Measurements from ENCODE around the gene SZT2.

The SZT2 gene

DNA sequence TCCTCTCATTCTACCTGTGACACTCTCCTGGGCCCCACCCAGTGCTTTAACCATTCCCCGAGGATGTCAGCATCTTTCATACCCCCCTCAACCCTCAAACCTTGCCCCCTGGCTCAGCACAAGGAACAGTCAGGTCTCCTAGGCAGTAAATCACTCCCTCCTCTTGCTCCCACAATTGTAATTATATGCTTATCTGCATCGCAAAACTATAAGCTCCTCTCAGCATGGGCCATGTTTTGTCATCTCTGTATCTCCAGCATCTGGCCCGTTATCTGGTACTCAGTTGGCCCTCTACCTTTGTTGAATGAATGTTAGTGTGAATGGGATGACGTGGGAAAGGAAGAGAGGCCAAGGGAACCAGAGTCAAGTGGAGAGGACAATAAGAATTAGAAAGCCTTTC lies 19.1 kb upstream of the SZT2 start:
- H3K4me3 ChIP-seq (ENCODE audit: low read length), result no peak overlapping the region
- no peak overlapping the region for H3K9ac ChIP-seq (ENCODE audit: low read length)
- peaks cover 10% of the 10 kb centered on the region for H3K4me1 ChIP-seq (ENCODE audit: low read length)
- peaks cover 31% of the 10 kb centered on the region for H3K79me2 ChIP-seq (ENCODE audit: low read length)
- peaks cover under 1% of the 10 kb centered on the region for H3K36me3 ChIP-seq (replicated peaks; ENCODE audit: low read depth, low read length)
- H3K27ac ChIP-seq (ENCODE audit: low read length), result no peak overlapping the region
- TF ChIP-seq, protein P1, sequence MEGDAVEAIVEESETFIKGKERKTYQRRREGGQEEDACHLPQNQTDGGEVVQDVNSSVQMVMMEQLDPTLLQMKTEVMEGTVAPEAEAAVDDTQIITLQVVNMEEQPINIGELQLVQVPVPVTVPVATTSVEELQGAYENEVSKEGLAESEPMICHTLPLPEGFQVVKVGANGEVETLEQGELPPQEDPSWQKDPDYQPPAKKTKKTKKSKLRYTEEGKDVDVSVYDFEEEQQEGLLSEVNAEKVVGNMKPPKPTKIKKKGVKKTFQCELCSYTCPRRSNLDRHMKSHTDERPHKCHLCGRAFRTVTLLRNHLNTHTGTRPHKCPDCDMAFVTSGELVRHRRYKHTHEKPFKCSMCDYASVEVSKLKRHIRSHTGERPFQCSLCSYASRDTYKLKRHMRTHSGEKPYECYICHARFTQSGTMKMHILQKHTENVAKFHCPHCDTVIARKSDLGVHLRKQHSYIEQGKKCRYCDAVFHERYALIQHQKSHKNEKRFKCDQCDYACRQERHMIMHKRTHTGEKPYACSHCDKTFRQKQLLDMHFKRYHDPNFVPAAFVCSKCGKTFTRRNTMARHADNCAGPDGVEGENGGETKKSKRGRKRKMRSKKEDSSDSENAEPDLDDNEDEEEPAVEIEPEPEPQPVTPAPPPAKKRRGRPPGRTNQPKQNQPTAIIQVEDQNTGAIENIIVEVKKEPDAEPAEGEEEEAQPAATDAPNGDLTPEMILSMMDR (IDR thresholded peaks at IDR 0.05; ENCODE audit: low read depth, low read length), result no peak
- no peak for TF ChIP-seq EZH2phosphoT487 (IDR thresholded peaks at IDR 0.05; ENCODE audit: low read depth)
- no peaks in the 10 kb centered on the region for H4K20me1 ChIP-seq (ENCODE audit: insufficient read depth, low read length)
- no peak overlapping the region for H3K4me2 ChIP-seq (ENCODE audit: low read length)
- H3K27me3 ChIP-seq (ENCODE audit: low read depth, low read length), result no peaks in the 10 kb centered on the region
- no peaks in the 10 kb centered on the region for H3K9me3 ChIP-seq (ENCODE audit: insufficient read depth, low read length)
- no peak overlapping the region for H2AFZ ChIP-seq (ENCODE audit: low read depth, low read length)

DNA sequence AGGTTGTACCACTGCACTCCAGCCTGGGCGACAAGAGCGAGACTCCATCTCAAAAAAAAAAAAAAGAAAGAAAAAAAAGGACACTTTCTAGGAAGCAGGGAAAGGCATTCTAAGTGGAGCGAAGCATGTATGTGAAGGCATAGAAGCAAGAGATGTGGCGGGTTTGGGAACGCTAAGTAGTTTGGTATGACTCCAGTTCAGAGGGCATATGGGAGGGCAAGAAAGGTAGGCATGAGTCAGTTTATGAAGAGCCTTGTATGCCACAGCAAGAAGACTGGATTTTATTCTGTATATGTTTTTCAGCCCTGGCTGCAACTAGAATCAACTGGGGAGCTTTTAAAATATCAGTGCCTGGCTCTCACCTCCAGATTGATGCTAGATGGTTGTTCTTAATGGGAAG lies 17.5 kb upstream of the SZT2 start:
- TF ChIP-seq, protein P1 (IDR thresholded peaks at IDR 0.05; ENCODE audit: low read depth, low read length), result no peak
- TF ChIP-seq EZH2phosphoT487 (IDR thresholded peaks at IDR 0.05; ENCODE audit: low read depth), result no peak
- no peaks in the 10 kb centered on the region for H4K20me1 ChIP-seq (ENCODE audit: insufficient read depth, low read length)
- no peak overlapping the region for H2AFZ ChIP-seq (ENCODE audit: low read depth, low read length)
- H3K9me3 ChIP-seq (ENCODE audit: insufficient read depth, low read length), result no peaks in the 10 kb centered on the region
- no peaks in the 10 kb centered on the region for H3K36me3 ChIP-seq (replicated peaks; ENCODE audit: low read depth, low read length)
- H3K79me2 ChIP-seq (ENCODE audit: low read length), result peaks cover 15% of the 10 kb centered on the region
- H3K9ac ChIP-seq (ENCODE audit: low read length), result no peak overlapping the region
- no peak overlapping the region for H3K4me2 ChIP-seq (ENCODE audit: low read length)
- no peak overlapping the region for H3K4me3 ChIP-seq (ENCODE audit: low read length)
- H3K4me1 ChIP-seq (ENCODE audit: low read length), result peaks cover 5% of the 10 kb centered on the region
- H3K27me3 ChIP-seq (ENCODE audit: low read depth, low read length), result no peaks in the 10 kb centered on the region
- H3K27ac ChIP-seq (ENCODE audit: low read length), result no peak overlapping the region

DNA sequence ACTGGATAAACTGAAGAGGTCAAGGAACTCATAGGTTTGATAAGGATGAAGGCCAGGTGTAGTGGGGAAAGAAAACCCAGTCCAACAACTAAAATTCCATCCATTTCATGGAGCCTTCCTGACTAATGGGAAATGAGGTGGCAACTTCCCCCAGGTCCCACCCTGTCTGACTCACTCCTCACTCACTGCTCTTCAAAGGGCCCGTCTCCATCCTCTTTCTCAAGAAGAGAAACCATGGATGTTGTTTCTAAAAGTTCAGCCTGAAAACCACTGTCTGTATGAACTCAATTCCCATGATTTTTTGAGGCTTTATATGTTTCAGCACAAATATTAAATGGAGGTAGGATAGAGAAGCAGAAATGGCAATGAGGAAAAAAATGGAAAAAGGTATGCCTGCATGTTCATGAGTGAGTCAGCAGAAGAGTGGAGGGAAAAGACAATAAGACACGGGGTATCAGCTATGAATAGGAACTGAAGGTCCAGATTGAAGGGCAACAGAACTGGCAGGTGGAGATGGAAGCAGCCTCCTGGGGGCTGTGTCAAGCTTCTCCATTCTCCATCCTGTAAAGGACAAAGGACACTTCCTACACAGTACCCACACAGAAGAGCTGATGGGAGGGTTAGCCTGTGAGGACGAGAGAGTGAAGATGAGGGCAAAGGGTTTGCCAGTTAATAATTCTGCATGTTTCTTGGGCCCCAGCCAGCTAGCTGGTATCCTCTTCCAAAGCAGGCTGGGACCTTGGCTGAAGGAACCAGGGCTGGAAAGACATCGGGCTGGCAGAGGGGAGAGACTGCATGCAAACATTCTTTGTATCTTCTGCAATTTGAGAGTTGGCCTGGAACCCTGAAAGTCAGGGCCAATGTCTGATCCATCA lies 16.4 kb upstream of the SZT2 start:
- Histone ChIP-seq H3K27ac (ENCODE audit: low read length) (no peak overlapping the region), H3K9ac (ENCODE audit: low read length) (no peak overlapping the region)

DNA sequence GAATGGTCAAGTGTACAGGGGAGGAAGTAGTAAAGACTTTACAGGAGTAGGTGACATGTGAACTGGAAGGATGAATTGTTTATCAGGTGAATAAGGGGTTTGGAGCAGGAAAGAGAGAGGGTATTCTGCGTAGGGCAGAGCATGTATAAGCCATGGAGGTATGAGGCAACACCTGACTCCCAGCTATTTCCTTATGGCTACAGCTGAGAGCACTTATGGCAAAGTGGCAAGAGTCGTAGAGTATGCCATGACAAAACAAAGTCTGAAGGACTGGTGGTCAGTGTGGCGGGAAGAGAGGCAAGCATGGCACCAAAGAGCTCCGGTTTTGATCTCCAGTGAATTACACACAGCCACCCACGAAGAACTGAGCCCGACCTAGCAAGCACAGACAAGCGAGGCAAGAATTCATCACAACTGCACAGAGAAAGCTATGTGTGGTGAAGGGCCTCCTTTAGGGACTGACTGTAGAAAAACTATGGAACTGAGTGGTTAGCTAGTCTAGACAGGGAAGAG lies 12.9 kb upstream of the SZT2 start:
- Histone ChIP-seq H2AFZ (ENCODE audit: low read depth, low read length) (no peak overlapping the region), H3K9me3 (ENCODE audit: insufficient read depth, low read length) (no peaks in the 10 kb centered on the region), H3K27me3 (ENCODE audit: low read depth, low read length) (no peaks in the 10 kb centered on the region), H3K36me3 (replicated peaks; ENCODE audit: low read depth, low read length) (no peaks in the 10 kb centered on the region), H3K27ac (ENCODE audit: low read length) (no peak overlapping the region), H3K4me3 (ENCODE audit: low read length) (no peak overlapping the region), H3K79me2 (ENCODE audit: low read length) (no peaks in the 10 kb centered on the region), H3K4me2 (ENCODE audit: low read length) (no peak overlapping the region), H4K20me1 (ENCODE audit: insufficient read depth, low read length) (no peaks in the 10 kb centered on the region), H3K9ac (ENCODE audit: low read length) (no peak overlapping the region), H3K4me1 (ENCODE audit: low read length) (no peaks in the 10 kb centered on the region)
- no peak for TF ChIP-seq EZH2phosphoT487 (IDR thresholded peaks at IDR 0.05; ENCODE audit: low read depth)
- TF ChIP-seq, protein P1 (IDR thresholded peaks at IDR 0.05; ENCODE audit: low read depth, low read length), result no peak

More for the DNA sequence above, 16.4 kb upstream of the SZT2 start:
- Histone ChIP-seq H3K36me3 (replicated peaks; ENCODE audit: low read depth, low read length) (no peaks in the 10 kb centered on the region), H3K4me1 (ENCODE audit: low read length) (peaks cover 5% of the 10 kb centered on the region), H3K4me2 (ENCODE audit: low read length) (no peak overlapping the region), H2AFZ (ENCODE audit: low read depth, low read length) (no peak overlapping the region), H3K27me3 (ENCODE audit: low read depth, low read length) (no peaks in the 10 kb centered on the region), H3K79me2 (ENCODE audit: low read length) (peaks cover 8% of the 10 kb centered on the region), H4K20me1 (ENCODE audit: insufficient read depth, low read length) (no peaks in the 10 kb centered on the region), H3K9me3 (ENCODE audit: insufficient read depth, low read length) (no peaks in the 10 kb centered on the region), H3K4me3 (ENCODE audit: low read length) (no peak overlapping the region)
- TF ChIP-seq, protein P1 (IDR thresholded peaks at IDR 0.05; ENCODE audit: low read depth, low read length), result no peak
- TF ChIP-seq EZH2phosphoT487 (IDR thresholded peaks at IDR 0.05; ENCODE audit: low read depth), result no peak

Data from OCI-LY3 (cell line).